Vagina (tissue), 2 donors: ENCODE measurements around the gene COL5A2.

Experiments
- CTCF ChIP-seq, 3 experiments: fragments of 450-650 bp in 2 of 3; fragments of 200-600 bp in 1 of 3; sonication (generic) in 1 of 3; IDR thresholded peaks; one replicate each; pipeline ENCODE4 v1.5.1; 2017 to 2019; ENCODE audit warnings: antibody characterized with exemption in 3 of 3, mild to moderate bottlenecking in 2 of 3, moderate library complexity in 2 of 3
- POLR2A ChIP-seq, 2 donors: fragments of 450-650 bp; IDR thresholded peaks; one replicate each; pipeline ENCODE4 v1.6.1; 2017; ENCODE audit warnings: antibody characterized with exemption in 2 of 2, mild to moderate bottlenecking in 2 of 2, moderate library complexity in 2 of 2

GRCh38 chr2:189047171-189047888 is 132.2 kb downstream of the COL5A2 start:
- TF ChIP-seq POLR2A (IDR thresholded peaks at IDR 0.05) (no peak), CTCF (IDR thresholded peaks at IDR 0.05) (no peak)
